GM15510 (cell line): ENCODE results near the gene TRMT11.
A peak's percentile ranks its signal among the peaks of the same experiment; 100 is the strongest.

Source experiments
- POLR2A ChIP-seq: IDR thresholded peaks from 3 replicates; pipeline ENCODE4 v1.6.1; 2011; ENCODE audit warnings: borderline replicate concordance; ENCODE audit not compliant: insufficient read length; ENCODE audit errors: extremely low read depth

Gene TRMT11

DNA sequence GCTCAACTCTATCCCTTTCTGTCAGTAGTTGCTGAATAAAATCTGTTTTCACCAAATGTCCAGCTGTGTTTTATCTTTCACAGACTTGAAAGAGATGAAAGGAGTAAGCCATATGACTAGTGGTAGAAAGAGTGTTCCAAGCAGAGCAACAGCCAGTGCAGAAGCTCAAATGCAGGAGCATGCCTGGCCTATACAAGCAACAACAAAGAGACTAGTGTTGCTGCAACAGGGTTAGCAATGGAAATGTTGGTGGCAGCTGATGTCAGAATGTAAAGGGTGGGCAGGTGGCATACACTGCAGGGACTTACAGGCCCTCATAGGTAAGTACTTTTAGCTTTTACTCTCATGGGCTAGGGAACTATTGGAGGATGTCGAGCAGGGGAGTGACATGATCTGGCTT lies 35.0 kb upstream of the TRMT11 start:
- TF ChIP-seq POLR2A: no peak

DNA sequence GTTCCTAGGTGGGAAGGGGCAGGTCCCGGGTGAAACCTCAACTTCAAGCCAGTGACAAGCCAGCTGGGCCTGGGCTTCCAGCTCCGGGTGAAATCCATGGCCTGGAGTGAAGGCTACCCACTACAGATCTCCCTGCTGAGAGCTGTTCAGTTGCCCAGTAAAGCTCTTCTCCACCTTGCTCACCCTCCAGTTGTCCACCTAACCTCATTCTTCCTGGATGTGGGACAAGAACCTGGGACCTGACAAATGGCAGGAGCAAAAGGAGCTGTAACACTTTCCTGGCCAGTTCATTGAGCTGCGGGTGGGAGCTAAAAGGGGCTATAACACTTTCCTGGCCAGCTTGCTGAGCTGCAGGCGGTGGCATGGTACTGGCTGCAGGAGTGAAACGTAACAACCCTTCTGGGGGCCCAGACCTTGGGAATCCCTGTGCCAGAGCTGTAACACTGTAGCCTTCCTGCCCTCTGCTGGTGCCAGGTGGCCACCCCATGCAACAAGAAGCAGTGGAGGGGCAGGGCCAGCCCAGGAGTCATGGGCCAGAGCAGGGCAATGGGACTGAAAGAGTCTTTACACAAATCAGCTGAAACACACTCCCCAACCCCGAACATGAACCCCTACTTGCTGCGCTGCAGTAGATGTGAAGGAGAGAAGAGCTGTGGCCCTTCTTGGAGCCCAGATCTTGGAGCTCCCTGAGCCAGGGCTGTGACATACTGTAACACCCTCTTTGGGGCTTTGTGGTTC lies 33.4 kb upstream of the TRMT11 start:
- no peak for TF ChIP-seq POLR2A

DNA sequence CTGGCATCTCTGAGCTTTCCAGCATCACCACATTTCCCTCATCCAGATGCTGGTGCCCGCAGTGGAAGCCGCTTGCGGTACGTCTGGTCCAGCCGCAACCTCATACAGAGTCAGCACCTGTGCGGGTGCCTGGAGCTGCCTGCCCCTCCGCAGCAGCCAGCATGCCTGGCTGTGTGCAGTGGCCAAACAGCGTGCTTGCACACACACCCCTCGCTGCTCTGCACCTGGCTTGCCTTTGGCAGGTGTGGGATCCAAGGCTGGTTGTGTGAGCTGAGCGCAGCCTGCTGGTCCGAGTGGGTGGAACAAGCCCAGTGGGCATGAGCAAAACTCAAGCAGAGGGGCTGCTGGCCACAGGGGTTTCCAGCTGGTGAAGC lies 32.9 kb upstream of the TRMT11 start:
- TF ChIP-seq POLR2A: no peak

DNA sequence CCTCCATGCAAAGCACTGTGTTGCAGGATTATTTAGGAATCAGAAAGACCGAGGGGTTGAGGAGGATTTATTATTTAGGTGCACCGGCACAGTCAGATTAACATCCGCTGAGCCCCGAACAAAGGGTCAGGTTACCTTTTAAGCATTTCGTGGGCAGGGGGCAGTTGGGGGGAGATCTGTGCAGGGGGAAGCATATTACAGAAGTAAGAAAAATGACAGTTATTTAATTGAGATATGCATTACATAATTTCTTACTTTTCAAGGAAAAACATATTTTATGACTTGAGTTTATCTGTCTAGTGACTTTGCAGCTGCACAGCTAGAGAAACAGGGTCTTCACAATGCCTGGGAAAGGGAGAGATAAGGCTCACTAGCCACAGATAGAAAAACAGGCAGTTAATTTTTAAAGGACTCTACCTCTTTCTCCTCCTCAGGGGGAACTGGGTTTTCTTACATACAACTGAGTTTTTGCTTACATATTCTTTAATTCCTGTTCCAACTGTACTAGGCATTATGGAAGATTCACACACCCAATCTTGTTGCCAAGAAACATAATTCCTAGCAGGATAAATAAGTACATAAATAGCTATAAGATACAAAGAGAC lies 31.5 kb upstream of the TRMT11 start:
- no peak for TF ChIP-seq POLR2A

DNA sequence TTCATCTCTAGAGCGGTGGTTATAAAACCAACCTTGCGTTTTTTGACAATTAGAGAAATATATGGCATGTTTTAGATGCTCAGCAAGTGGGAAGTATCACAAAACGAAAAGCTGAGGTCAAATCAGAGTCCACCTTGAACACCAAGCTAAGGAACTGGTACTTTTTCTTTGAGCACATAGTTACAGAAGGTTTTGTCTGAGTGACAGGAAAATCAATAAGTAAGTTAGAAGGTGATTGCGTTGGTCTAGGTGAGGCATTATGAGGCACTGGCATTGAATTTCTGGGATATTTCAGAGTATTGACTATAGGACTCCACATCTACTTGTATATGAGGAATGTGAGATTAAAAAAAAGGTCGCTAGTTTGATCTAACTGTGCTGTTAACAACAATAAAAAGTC lies 30.4 kb upstream of the TRMT11 start:
- no peak for TF ChIP-seq POLR2A

DNA sequence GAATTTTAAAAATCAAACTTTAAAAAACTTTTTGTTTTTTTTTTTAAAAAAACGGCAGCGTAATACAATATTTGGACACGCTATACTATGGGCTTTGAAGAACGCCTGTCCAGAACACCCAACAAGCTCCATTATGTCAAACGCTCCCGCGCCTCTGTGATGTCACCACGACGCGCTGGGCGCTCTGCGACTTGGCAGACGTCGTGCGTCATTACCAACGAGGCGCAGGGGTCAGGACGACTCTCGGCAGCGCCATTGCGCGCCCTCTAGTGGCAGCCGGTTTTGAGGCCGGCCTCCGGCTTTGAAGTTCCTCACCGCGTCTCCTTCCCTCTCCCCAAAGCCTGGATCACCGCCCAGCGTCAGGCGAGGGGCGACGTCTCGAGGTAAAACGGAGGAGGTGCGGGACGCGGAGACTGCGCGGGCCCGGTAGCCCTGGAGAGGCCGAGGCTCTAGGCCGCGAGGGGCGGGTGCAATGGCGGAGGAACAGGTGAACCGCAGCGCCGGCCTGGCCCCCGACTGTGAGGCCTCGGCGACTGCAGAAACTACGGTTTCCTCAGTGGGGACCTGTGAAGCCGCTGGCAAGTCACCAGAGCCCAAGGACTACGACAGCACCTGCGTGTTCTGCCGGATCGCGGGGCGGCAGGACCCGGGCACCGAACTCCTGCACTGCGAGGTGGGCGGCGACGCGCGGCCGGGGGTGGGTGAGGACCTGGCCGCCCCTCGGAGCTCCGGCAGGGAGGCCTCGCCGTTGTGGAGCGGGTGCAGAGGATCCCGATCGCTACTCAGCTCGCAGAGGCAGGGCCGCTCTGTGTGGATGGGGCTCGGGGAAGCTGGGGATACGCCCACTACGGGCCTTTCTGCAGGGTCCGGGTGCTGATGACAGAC lies 29.6 kb upstream of the TRMT11 start, which contains the start of gene HINT3:
TSS of gene HINT3 (plus strand) at position 265 of the 885 bp plus-strand sequence. CDS start at position 473, 208 bp downstream.
- peak; percentile 78 for TF ChIP-seq POLR2A

DNA sequence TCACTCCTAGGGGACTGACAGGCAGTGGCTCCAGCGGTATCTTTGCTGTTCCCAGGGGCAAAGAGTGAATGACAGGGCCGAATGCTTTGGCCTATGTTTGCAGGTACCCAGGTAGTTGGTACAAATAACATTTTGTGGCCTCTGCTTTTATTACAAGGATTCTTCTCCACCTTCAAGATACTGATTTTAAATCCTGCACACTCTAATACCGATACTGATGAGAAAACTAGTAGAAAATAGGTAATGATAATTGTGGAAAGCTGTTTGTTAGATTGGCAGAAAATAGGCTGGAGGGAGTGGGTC lies 29.0 kb upstream of the TRMT11 start:
- TF ChIP-seq POLR2A: no peak

DNA sequence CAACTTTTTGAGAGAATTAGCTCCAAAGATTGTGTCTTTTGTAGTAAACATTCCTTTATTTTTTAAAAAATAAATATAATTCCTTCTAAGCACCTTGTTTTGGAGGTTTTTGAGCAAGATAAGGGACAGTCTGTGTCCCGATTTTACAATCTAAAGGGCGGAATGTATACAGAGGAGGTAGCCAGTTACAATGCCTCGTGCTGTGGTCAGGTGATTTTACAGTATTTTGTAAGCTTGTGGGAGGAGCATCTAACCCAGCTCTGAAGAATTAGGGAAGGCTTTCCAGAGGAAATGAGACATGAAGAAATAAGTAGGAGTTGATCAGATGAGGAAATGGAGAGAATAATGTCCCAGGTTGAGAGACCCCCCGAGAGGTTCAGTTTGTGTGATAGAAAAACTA lies 28.5 kb upstream of the TRMT11 start:
- no peak for TF ChIP-seq POLR2A

DNA sequence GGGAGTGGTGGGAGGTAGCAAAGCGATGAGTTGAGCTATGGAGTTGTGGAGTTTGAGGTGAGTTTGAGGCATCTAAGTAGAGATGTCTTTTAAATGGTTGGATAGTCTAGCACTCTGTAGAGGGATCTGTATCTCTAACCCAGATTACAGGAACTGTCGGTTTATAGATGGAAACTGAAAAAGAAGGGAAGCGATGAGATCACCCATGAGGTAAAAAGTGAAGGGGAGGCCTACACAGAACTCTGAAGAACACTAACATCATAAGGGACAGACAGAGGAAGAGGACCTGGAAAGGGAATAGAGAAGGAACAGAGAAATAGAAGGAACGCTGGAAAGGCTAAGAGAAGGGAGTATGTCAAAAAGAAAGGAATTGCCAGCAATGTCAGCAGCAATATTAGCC lies 27.3 kb upstream of the TRMT11 start:
- no peak for TF ChIP-seq POLR2A

DNA sequence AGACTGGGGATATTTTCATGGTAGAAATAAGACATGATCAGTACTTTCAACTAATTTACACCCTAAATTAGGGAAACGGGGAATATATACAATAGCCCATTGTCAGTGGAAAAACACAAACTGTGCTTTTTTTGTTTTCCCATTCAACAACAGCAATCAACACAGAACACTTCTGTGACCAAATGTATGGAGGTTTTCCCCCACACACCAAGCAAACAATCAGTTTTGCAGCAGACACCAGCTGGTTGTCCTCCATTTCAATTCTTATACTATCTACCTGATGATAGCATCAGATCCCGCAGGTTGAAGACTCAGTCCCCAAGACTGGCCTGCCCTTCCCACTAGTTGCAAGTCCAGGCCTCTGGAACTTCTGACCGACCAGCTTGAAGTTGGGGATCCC lies 25.2 kb upstream of the TRMT11 start:
- TF ChIP-seq POLR2A: no peak

DNA sequence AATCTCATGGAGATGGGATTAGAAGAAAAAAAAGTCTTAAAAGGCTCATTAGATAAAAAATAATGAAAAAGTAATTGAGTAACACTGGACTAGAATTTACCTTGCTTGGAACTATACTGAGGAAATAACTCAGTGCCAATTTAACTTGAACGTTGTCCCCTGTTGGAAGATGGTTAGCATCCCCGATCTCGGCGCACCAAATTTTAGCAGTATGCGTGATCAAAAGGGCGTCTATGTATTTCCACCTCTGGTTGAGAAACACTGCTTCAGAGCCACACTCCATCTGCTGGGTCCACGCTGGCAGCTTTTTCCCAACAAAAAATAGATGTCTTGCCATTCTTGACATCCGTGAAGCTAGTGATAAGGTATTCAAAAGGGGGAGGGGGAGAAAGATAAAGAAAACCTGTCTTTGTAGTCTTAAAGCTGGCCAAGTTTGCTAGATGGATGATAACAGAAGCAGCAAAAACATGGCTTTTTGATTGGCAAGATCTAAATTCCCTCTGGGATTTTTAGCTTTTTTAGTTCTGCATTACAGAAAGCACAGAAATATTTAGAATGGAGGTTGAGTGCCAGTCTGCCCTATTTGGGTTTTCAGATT lies 23.3 kb upstream of the TRMT11 start:
- no peak for TF ChIP-seq POLR2A

DNA sequence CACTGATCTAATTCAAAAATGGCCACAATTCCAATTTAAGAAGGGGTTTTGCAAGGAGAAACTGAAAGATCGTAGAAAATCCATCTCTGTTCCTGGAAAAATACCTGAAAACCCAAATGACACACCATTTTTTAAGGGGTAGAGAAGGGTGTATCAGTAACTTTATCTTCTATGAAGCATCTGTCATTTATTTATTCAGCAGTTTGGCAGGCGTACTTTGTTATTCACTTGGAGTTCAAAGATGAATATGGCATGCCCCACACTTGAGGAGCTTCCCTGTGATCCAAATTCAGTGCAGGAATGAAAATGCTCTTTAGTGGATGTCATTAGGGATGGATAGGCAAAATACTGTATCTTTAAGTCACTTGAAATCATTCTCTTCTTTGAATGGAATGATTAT lies 22.5 kb upstream of the TRMT11 start:
- no peak for TF ChIP-seq POLR2A

DNA sequence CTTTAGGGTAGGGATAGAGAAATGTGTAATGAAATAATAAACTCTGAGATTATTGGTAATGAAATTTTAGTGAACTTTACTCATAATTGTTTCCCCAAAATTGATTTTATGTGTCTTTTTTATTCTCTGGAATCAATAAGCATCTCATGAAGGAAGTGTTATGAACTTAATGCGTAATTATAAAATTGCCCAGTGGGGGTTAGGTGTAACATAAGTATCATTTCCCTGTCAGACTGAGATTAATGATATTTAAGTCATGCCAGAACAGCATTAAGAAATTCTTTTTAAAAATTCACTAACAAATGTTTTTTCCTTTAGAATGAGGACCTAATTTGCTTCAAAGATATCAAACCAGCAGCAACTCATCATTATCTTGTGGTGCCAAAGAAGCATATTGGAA lies 19.8 kb upstream of the TRMT11 start:
- no peak for TF ChIP-seq POLR2A

DNA sequence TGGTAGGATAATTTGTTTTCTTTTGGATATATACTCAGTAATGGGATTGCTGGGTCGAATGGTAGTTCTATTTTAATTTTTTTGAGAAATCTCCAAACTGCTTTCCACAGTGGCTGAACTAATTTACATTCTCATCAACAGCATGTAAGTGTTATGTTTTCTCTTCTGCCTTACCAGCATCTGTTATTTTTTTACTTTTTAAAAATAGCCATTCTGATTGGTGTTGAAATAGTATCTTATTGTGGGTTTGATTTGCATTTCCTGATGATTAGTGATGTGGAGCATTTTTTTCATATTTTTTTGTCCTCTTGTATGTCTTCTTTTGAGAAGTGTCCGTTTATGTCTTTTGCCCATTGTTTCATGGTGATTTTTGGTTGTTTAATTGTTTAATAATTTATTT lies 17.8 kb upstream of the TRMT11 start:
- TF ChIP-seq POLR2A: no peak

DNA sequence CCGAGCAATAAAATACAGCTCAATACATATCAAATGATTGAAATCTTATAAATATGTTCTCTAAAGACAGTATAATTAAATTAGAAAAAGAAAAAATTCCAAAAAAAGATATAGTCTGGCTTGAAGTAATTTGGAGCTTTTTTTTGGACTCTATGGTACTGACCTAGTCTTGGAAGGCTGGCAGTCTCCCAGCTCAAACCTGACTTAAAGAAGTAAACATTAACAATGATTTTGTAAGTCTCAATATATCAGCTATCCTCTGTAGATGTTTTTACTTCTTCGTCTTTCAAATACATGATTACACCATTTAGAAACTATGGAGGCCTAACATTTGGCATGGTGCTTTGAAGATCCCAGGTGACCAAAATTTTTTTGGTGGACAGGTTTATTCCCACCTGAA lies 15.6 kb upstream of the TRMT11 start:
- TF ChIP-seq POLR2A: no peak
